Measurements from ENCODE around the gene SNF8.

- no peak for TF ChIP-seq CTCF (IDR thresholded peaks at IDR 0.05)
- TF ChIP-seq POLR2A (IDR thresholded peaks at IDR 0.05) = no peak
Measured at GRCh38 chr17:48908853-48909394, 35.7 kb downstream of the SNF8 start.

All from heart left ventricle (tissue), 13 donors.